Measurements from ENCODE around the gene ADARB2.

The ADARB2 gene

GRCh38 chr10:1132584-1132983, 604.7 kb downstream of the ADARB2 start:
- no peak for DNase-seq

GRCh38 chr10:1130995-1131790, 606.1 kb downstream of the ADARB2 start:
- DNase-seq, result no peak

GRCh38 chr10:1130226-1130625, 607.1 kb downstream of the ADARB2 start:
- DNase-seq, result no peak

GRCh38 chr10:1128649-1129048, 608.7 kb downstream of the ADARB2 start:
- DNase-seq, result no peak

- no peak for DNase-seq
Observed at GRCh38 chr10:1128115-1128514, 609.2 kb downstream of the ADARB2 start.

- no peak for DNase-seq
Observed at GRCh38 chr10:1127629-1128028, 609.7 kb downstream of the ADARB2 start.

Data from CD4-positive, alpha-beta T cell treated with Interleukin-15 for 1 hour (primary cell).